Stimulated activated naive CD8-positive, alpha-beta T cell treated with anti-CD3 and anti-CD28 coated beads, Interleukin-15, amount 100 ng/mL, for 72 hours (primary cell): ENCODE measurements around the gene SH3BP5.

ENCODE experiments used
- ATAC-seq: fragments of 150-1000 bp; cut with Tn5 transposase; 2 replicates; pipeline ENCODE4 v1.10.0; 2021; ENCODE audit warnings: mild to moderate bottlenecking, moderate library complexity
- DNase-seq, 2 donors: peaks; one replicate each; pipeline ENCODE4 v3.0.0; 2021 to 2022
- H3K27ac Mint-ChIP-seq, 2 donors: one replicate each; pipeline ENCODE4 v1.8.0; 2022; ENCODE audit warnings: mild to moderate bottlenecking in 2 of 2, mixed read lengths in 2 of 2, moderate library complexity in 2 of 2
- H3K27me3 Mint-ChIP-seq: one replicate; pipeline ENCODE4 v1.8.0; 2022; ENCODE audit warnings: mixed read lengths
- H3K4me1 Mint-ChIP-seq: one replicate; pipeline ENCODE4 v1.8.0; 2022; ENCODE audit warnings: mild to moderate bottlenecking, mixed read lengths
- H3K4me3 Mint-ChIP-seq, 2 donors: one replicate each; pipeline ENCODE4 v1.8.0; 2022; ENCODE audit warnings: mild to moderate bottlenecking in 2 of 2, mixed read lengths in 2 of 2, moderate library complexity in 1 of 2
- H3K9me3 Mint-ChIP-seq, 2 donors: one replicate each; pipeline ENCODE4 v1.8.0; 2022; ENCODE audit warnings: mixed read lengths in 2 of 2

Gene SH3BP5

DNA sequence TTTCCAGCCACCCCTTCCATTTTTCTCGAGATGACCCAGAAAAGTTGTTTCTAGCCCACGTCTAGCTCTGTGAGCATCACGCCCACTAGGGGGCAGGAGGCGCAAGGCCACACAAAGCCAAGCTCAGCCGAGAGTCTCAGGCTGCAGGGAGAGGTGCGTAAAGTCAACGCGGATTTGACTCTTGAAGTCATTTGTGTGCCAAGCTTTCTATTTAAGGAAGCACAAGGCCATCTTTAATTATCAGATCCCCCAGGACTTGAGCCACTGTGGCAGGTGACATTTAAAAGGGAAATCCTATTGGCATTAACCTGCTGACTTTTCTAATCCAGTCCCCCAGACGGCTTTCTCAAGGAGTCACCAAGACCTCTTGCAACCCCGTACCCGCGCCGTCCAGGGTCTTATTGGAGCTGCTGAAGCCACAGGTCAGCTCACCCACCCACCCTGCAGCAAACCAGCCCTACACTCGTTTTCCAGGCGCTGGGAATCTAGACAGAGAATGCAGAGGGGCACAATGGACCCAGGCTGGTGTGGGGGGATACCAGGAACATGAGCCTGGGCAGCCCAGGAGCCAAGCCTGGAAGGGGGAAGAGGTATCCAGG, 64.3 kb downstream of the SH3BP5 start:
- H3K27me3 Mint-ChIP-seq = peaks cover 3% of the 10 kb centered on the region
- DNase-seq (peak; percentile 78 to 84), ATAC-seq (peak; percentile 65)
- no peaks in the 10 kb centered on the region for H3K9me3 Mint-ChIP-seq
- H3K4me1 Mint-ChIP-seq = peaks cover 64% of the 10 kb centered on the region
- no peak overlapping the region for H3K4me3 Mint-ChIP-seq
- no peak overlapping the region for H3K27ac Mint-ChIP-seq

DNA sequence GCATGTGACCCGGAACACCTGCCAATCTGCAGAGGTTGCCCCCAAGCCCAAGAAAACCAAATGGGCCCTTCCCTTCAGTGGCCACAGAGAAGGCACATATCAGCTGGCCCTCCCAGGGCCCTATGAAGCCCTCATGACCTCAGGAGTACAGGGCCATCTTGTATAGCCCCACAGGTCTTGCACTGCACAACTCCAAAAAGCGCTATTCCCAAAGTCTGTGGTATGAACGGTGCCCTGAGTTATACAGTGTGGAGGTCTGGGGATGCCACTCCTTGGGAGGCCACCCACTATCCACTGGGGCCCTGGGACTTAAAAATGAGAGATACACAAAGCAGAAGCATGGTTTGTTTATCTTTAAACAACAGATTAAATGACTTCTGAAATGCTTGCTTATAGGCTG, 64.9 kb downstream of the SH3BP5 start:
- ATAC-seq (no peak), DNase-seq (no peak)
- Mint-ChIP-seq H3K27ac (no peak overlapping the region), H3K4me3 (no peak overlapping the region), H3K27me3 (no peaks in the 10 kb centered on the region), H3K9me3 (no peaks in the 10 kb centered on the region), H3K4me1 (peaks cover 58% of the 10 kb centered on the region)

DNA sequence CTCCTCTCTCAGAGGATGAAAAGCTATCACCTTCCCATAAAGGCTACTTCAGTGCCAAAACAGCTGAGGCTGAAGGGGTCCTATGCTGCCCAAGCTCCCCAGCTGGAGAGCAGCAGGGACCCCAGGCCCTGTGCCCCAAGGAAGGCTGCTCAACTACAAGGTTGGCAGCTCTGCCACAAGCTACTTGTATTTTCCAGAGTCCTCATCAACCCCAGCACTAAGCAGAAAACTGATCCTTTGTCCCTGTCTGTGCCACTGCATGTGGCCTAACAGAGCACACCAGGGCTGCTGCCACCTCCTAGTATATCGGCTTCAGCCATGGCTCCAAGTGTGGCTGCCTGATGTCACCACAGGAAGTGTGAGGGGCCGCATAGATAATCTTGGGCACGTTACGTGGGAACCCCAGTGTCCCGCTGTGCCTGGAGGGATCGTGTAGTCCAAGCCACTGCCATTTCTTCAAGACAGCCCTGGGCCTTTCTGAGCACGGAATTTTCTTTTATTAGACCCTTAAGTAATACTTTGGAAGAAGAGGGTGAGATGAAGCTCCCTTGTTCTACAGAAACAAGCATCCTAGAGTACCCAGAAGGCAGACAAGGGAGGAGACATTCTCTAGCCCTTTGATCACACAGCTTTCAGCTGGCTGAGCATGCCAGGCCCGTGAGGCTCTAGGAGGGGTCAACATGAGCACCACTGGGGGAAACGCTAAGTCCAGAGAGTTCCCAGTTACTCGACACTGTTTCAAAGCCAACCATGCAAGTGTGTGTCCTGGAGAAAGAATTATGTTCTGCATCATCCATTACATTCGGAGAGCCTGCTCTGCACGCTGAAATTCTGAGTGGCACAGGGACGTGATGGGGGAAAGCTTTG, 65.6 kb downstream of the SH3BP5 start:
- Mint-ChIP-seq H3K27ac (peak overlapping the region in 1 of 2 donors; percentile 68), H3K27me3 (no peaks in the 10 kb centered on the region), H3K4me1 (peaks cover 50% of the 10 kb centered on the region), H3K4me3 (no peak overlapping the region), H3K9me3 (no peaks in the 10 kb centered on the region)
- DNase-seq (no peak), ATAC-seq (no peak)

DNA sequence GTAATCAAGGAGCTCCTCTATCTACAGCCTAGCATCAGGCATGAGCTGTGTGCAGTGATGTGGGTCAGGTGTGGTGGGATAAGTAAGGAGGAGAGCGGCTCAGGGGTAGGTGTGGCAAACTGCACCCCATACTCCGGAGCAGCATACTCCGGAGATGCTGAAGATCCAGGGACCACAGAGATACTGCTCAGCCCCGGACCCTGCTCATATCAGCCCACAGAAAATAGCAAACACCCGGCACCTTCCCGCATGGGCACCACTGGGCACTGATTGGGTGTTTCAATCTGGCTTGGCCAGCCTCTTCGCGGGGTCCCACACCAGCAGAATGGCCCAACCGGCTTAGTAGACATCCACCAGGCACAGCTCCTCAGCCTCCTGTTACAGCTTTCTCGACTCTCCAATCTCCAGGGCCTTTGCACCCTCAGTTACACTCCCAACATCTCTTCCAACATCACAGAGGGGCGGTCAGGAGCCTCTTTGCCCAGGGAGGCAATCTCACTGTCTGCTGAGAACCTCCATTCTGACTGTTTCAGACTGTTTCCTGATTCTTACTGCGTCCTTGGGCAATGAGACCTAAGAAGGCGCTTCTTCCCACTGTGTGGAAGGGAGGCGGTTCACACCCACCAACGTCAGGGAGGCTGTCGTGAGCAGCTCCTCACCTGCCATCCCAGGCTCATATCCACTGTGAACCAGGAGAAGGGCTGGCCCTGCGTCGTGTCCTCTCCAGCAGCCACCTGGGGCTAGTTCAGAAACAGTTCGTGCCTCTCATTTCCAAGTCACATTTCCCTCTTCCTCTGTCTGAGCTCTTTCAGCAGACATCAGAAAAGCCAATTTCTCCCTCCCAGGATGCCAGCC, 66.5 kb downstream of the SH3BP5 start:
- Mint-ChIP-seq H3K4me3 (no peak overlapping the region), H3K27me3 (no peaks in the 10 kb centered on the region), H3K27ac (peak overlapping the region in 1 of 2 donors; percentile 68), H3K9me3 (no peaks in the 10 kb centered on the region), H3K4me1 (peaks cover 45% of the 10 kb centered on the region)
- DNase-seq (no peak), ATAC-seq (no peak)

DNA sequence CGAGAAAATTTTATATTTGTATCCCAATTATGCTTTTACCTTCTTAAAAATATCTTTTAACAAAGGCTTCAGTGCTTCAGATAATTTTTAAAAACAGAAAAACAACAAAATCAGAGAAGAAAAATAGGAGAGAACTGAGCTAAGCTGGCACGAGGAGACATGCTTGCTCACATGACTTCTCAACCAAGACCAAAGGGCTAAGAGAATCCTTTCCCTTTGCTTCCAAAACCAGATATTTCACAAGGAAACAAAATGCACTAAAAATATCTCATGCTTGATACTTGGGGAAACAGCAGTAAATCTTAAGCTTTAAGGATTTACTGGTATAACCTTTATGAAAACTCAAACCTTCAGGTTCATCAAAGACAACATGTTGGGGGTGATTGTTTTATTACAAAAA, 67.9 kb downstream of the SH3BP5 start:
- Mint-ChIP-seq H3K27ac (no peak overlapping the region), H3K27me3 (no peaks in the 10 kb centered on the region), H3K9me3 (no peaks in the 10 kb centered on the region), H3K4me3 (no peak overlapping the region), H3K4me1 (peaks cover 38% of the 10 kb centered on the region)
- DNase-seq (no peak), ATAC-seq (no peak)

DNA sequence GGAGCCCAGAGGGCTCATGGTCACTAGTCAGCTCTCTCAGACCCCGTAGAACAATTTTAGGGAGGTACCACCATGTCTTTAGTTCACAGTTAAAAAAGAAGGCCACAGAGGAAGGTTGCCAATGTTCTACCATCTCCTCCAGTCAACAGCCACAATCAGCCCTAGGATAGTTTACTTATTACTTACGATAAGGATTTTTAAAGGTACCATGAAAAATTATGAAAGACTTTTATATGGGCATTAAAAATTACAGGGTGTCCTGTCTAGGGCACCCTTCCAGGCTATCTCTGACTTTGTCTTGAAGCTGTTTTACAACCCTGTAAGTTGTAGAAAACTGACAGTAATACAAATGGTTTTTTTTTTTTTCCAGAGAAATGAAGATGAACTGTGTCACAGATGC, 68.5 kb downstream of the SH3BP5 start:
- Mint-ChIP-seq H3K4me1 (peaks cover 32% of the 10 kb centered on the region), H3K27ac (no peak overlapping the region), H3K9me3 (no peaks in the 10 kb centered on the region), H3K4me3 (no peak overlapping the region), H3K27me3 (no peaks in the 10 kb centered on the region)
- ATAC-seq (no peak), DNase-seq (no peak)

DNA sequence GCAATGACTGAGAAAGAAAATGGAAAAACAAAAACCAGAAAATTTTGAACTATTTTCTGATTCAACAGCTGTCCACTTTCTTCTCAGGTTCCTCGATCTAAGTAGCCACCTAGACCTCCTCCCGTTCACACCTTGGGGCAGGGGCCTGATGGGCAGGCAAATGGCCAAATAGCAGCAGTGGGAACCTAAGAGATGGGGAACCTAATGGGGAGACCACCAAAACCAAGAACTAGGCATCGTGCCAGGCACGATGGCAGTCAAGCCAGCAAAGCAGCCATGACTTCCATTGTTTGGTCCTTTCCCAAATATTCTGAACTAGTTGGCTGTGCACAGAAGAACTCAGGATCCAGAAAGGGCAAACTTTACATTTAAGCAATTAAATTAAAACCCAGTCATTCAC, 69.3 kb downstream of the SH3BP5 start:
- Mint-ChIP-seq H3K4me3 (no peak overlapping the region), H3K27ac (no peak overlapping the region), H3K9me3 (no peaks in the 10 kb centered on the region), H3K4me1 (peaks cover 24% of the 10 kb centered on the region), H3K27me3 (no peaks in the 10 kb centered on the region)
- ATAC-seq = no peak
- no peak for DNase-seq

- Mint-ChIP-seq H3K27ac (no peak overlapping the region), H3K27me3 (no peaks in the 10 kb centered on the region), H3K4me3 (no peak overlapping the region), H3K9me3 (no peaks in the 10 kb centered on the region), H3K4me1 (peaks cover 19% of the 10 kb centered on the region)
- ATAC-seq (no peak), DNase-seq (no peak)
Measured at GRCh38 chr3:15262021-15262420, 70.4 kb downstream of the SH3BP5 start.

DNA sequence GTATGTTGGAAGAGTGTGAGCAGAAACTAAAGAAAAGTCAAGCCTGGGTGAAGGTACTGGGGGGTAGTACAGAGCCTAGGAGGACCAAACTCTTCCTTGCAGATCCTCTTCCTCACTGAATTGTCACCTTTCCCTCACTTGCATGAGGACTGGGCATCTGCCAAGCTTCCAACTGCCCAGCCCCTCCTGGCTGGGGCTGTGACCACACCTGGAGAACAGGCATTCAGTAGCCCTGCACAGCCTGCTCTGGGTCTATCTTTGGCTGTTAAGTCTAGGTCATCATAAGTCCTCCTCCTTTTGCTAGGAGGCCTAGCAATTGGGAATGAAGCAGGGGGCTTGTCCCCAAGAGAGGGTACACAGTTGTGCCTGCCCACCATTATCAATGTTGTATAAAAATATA, 71.1 kb downstream of the SH3BP5 start:
- no peak for ATAC-seq
- H3K27me3 Mint-ChIP-seq = no peaks in the 10 kb centered on the region

DNA sequence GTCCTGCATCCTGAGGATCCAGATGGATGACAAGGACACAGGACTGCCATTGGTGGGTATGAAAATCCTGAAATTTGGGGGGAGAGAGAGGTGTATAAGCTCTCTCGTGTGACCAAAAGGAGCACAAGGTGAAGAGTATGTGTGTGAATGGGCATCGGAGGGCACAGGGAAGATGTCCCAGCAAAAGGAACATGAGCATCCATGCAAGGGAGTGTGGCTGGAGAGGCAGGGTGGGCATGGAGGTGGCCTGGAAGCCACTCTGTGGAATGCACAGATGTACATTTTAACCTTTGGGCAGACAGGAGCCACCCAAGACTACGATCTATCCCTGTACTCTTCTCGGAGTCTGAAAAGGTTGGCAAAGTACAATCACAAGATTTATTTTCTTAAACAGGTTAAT, 71.9 kb downstream of the SH3BP5 start:
- Mint-ChIP-seq H3K4me1 (peaks cover 11% of the 10 kb centered on the region), H3K4me3 (no peak overlapping the region), H3K27me3 (no peaks in the 10 kb centered on the region), H3K9me3 (no peaks in the 10 kb centered on the region), H3K27ac (peak overlapping the region; percentile 7 to 78)
- ATAC-seq (peak; percentile 7), DNase-seq (no peak)

More for the DNA sequence above, 71.1 kb downstream of the SH3BP5 start:
- no peak for DNase-seq
- Mint-ChIP-seq H3K4me3 (no peak overlapping the region), H3K27ac (peak overlapping the region; percentile 5 to 32), H3K9me3 (no peaks in the 10 kb centered on the region), H3K4me1 (peaks cover 19% of the 10 kb centered on the region)

DNA sequence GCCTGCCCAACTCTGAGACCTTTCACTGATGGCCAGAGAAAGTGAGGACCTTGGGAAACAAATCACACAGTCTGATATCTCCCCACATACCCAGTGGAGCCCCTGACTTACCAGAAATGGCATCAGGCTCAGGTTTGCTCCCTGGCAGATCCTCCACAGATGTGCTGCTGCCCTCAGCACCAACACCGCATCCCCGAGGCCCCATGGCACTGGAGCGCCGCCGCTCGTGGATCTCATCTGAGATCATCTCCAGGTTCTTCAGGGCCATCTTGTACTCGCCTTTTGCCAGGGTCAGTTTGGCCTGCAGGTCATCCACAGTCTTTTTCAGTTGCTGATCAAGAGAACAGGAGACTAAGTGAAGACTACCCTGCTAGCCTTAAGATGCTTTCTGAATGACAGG, 73.7 kb downstream of the SH3BP5 start:
- no peak overlapping the region for H3K4me3 Mint-ChIP-seq
- DNase-seq = no peak
- H3K4me1 Mint-ChIP-seq = peaks cover 4% of the 10 kb centered on the region
- no peak for ATAC-seq
- H3K27me3 Mint-ChIP-seq = no peaks in the 10 kb centered on the region
- no peaks in the 10 kb centered on the region for H3K9me3 Mint-ChIP-seq
- H3K27ac Mint-ChIP-seq = peak overlapping the region in 1 of 2 donors; percentile 45

- H3K27me3 Mint-ChIP-seq = no peaks in the 10 kb centered on the region
- peaks cover 14% of the 10 kb centered on the region for H3K4me1 Mint-ChIP-seq
- no peak for DNase-seq
- no peak for ATAC-seq
- H3K27ac Mint-ChIP-seq = no peak overlapping the region
- no peak overlapping the region for H3K4me3 Mint-ChIP-seq
- no peaks in the 10 kb centered on the region for H3K9me3 Mint-ChIP-seq
Measured at GRCh38 chr3:15256861-15257341, 75.5 kb downstream of the SH3BP5 start.

GRCh38 chr3:15255215-15255614, 77.2 kb downstream of the SH3BP5 start:
- Mint-ChIP-seq H3K27ac (peak overlapping the region in 1 of 2 donors; percentile 61), H3K4me3 (no peak overlapping the region), H3K4me1 (peaks cover 14% of the 10 kb centered on the region), H3K9me3 (no peaks in the 10 kb centered on the region), H3K27me3 (no peaks in the 10 kb centered on the region)
- ATAC-seq = no peak
- DNase-seq = no peak

DNA sequence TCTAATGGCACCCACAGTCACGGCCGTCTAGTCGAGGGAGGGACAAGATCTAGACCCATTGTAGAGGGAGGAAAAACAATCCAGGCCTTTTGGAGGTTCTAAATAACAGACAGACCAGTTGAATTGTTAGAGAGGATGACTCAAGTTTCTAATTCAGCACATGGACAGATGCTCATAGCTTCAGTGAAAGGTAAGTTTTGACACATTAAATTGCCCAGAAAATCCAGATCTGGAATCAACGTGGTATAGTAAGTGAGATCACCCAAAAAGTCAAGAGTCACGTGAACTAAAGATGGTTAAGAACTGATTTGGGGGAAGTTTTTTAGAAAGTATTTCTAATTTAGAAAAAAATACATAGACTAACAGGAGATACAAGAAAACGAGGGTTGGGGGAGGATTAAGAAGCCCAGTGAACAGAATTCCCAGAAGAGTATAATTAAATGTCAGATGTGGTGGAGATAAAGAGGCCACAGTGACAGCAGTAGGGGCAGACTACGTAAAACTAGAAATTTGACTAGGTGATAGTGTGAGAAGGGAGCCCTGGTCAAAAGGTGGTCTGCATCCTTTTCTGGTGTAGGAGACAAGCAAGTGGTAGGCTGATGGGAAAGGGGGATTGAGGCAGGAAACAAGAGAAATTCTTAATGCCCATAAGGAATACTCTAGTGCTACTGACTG, 79.2 kb downstream of the SH3BP5 start:
- H3K27ac Mint-ChIP-seq = peak overlapping the region; percentile 33 to 87
- H3K4me3 Mint-ChIP-seq = no peak overlapping the region
- no peak for DNase-seq
- H3K4me1 Mint-ChIP-seq = peaks cover 10% of the 10 kb centered on the region
- no peaks in the 10 kb centered on the region for H3K9me3 Mint-ChIP-seq
- no peak for ATAC-seq
- H3K27me3 Mint-ChIP-seq = no peaks in the 10 kb centered on the region

GRCh38 chr3:15246186-15246585, 86.2 kb downstream of the SH3BP5 start:
- Mint-ChIP-seq H3K27me3 (no peaks in the 10 kb centered on the region), H3K9me3 (no peaks in the 10 kb centered on the region), H3K4me3 (no peak overlapping the region), H3K27ac (no peak overlapping the region), H3K4me1 (no peaks in the 10 kb centered on the region)
- DNase-seq = no peak
- no peak for ATAC-seq
